DND-41 (cell line): ENCODE measurements around the gene ZNF827.

Experiments used
- ATAC-seq: fragments of 200-7000 bp; cut with Tn5 transposase; 3 replicates; pipeline ENCODE4 v1.9.1; 2021; ENCODE audit warnings: low read depth; ENCODE audit not compliant: insufficient read depth
- DNase-seq: peaks from one replicate; pipeline ENCODE4 v3.0.0-alpha.2; 2020
- H2AFZ ChIP-seq: 2 replicates; pipeline ENCODE4 v1.6.0; 2012; ENCODE audit warnings: low read depth, low read length
- H3K27ac ChIP-seq: 2 replicates; pipeline ENCODE4 v1.5.1; 2012; ENCODE audit warnings: low read length, inconsistent platforms
- H3K27me3 ChIP-seq: fragments of 200-600 bp; sonication (generic); 2 replicates; pipeline ENCODE4 v1.6.0; 2012; ENCODE audit warnings: low read length, mild to moderate bottlenecking, inconsistent platforms; ENCODE audit not compliant: insufficient read depth, poor library complexity
- H3K36me3 ChIP-seq: 2 replicates; pipeline ENCODE4 v1.5.1; 2012; ENCODE audit warnings: low read length, inconsistent platforms; ENCODE audit not compliant: insufficient read depth
- H3K4me1 ChIP-seq: 2 replicates; pipeline ENCODE4 v1.5.1; 2012; ENCODE audit warnings: mild to moderate bottlenecking, low read length; ENCODE audit not compliant: insufficient read depth
- H3K4me2 ChIP-seq: 2 replicates; pipeline ENCODE4 v1.6.0; 2012; ENCODE audit warnings: mild to moderate bottlenecking, moderate library complexity, low read length, inconsistent platforms; ENCODE audit not compliant: insufficient read depth
- H3K4me3 ChIP-seq, 2 experiments: fragments of 200-600 bp in 1 of 2; shearing (Covaris generic) in 1 of 2; 2 replicates each; pipeline ENCODE4 v1.5.1; 2012 to 2016; ENCODE audit warnings: inconsistent platforms in 2 of 2, low read length in 2 of 2, mild to moderate bottlenecking in 2 of 2, low read depth in 1 of 2, moderate library complexity in 1 of 2
- H3K79me2 ChIP-seq: 2 replicates; pipeline ENCODE4 v1.6.0; 2012; ENCODE audit warnings: low read length, inconsistent platforms; ENCODE audit not compliant: insufficient read depth
- H3K9ac ChIP-seq: 2 replicates; pipeline ENCODE4 v1.6.0; 2012; ENCODE audit warnings: low read depth, mild to moderate bottlenecking, inconsistent platforms, low read length, moderate library complexity
- H3K9me3 ChIP-seq: 2 replicates; pipeline ENCODE4 v1.5.1; 2012; ENCODE audit warnings: low read length, moderate library complexity, mild to moderate bottlenecking, inconsistent platforms; ENCODE audit not compliant: insufficient read depth, severe bottlenecking
- H4K20me1 ChIP-seq: 2 replicates; pipeline ENCODE4 v1.6.0; 2012; ENCODE audit warnings: low read length; ENCODE audit not compliant: insufficient read depth
- EZH2 ChIP-seq: IDR thresholded peaks from 3 replicates; pipeline ENCODE4 v1.6.1; 2012; ENCODE audit warnings: borderline replicate concordance, low read depth, mild to moderate bottlenecking, moderate library complexity, low read length, inconsistent platforms; ENCODE audit not compliant: severe bottlenecking
- TF ChIP-seq, protein P1 (sequence below): IDR thresholded peaks from 2 replicates; pipeline ENCODE4 v1.5.1; 2012; ENCODE audit warnings: borderline replicate concordance, low read length, moderate library complexity, mild to moderate bottlenecking; ENCODE audit not compliant: poor library complexity, severe bottlenecking; ENCODE audit errors: extremely low read depth

The ZNF827 gene

DNA sequence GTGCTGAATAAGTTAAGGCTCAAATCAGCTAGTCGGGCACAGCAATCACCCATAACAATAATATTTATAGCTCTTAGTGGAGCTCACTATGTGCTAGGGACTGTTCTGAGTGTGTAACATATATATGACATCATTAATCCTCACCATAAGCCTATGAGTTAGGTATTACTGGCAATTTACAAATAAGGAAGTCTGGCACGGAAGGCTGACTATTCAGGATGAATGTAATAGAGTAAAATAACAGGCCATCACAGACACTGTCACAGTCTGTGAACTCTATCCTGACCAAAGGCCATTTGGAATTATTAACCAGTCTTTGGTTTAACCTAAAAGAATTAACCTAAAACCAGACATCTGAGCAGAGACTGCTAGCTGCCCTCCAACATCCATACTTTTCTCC is 139.4 kb downstream of the ZNF827 start:
- no peaks in the 10 kb centered on the region for H4K20me1 ChIP-seq
- no peak overlapping the region for H3K4me2 ChIP-seq
- no peaks in the 10 kb centered on the region for H3K9me3 ChIP-seq
- H3K27me3 ChIP-seq: no peaks in the 10 kb centered on the region
- no peaks in the 10 kb centered on the region for H3K36me3 ChIP-seq
- DNase-seq (no peak), ATAC-seq (no peak)
- TF ChIP-seq, protein P1, sequence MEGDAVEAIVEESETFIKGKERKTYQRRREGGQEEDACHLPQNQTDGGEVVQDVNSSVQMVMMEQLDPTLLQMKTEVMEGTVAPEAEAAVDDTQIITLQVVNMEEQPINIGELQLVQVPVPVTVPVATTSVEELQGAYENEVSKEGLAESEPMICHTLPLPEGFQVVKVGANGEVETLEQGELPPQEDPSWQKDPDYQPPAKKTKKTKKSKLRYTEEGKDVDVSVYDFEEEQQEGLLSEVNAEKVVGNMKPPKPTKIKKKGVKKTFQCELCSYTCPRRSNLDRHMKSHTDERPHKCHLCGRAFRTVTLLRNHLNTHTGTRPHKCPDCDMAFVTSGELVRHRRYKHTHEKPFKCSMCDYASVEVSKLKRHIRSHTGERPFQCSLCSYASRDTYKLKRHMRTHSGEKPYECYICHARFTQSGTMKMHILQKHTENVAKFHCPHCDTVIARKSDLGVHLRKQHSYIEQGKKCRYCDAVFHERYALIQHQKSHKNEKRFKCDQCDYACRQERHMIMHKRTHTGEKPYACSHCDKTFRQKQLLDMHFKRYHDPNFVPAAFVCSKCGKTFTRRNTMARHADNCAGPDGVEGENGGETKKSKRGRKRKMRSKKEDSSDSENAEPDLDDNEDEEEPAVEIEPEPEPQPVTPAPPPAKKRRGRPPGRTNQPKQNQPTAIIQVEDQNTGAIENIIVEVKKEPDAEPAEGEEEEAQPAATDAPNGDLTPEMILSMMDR: no peak
- no peak for TF ChIP-seq EZH2
- H3K4me1 ChIP-seq: no peaks in the 10 kb centered on the region
- no peak overlapping the region for H3K4me3 ChIP-seq
- no peaks in the 10 kb centered on the region for H3K79me2 ChIP-seq
- no peak overlapping the region for H3K27ac ChIP-seq
- no peak overlapping the region for H3K9ac ChIP-seq
- no peak overlapping the region for H2AFZ ChIP-seq

DNA sequence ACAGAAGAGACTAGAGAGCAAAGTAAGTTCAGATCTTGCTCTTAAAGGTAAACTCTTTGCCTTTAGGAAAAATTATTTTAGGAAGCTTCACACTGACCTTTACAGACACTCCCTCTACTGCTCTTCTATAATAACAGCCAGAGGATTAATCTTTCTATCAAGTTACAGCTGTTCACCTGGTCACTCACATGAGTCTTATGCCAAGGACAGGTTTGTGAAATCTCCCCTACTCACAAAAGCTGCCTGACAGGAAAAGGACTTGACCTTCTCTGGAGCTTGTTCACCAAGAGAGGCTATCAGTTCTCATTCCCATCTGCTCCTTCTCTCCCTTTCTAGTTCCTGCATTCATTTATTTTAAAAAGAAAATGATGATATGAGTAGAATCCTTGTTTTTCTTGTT is 141.3 kb downstream of the ZNF827 start:
- no peak overlapping the region for H3K4me3 ChIP-seq
- no peak for DNase-seq
- TF ChIP-seq, protein P1: no peak
- no peak for TF ChIP-seq EZH2
- H3K4me2 ChIP-seq: no peak overlapping the region
- no peaks in the 10 kb centered on the region for H4K20me1 ChIP-seq
- no peak overlapping the region for H3K27ac ChIP-seq
- H3K9me3 ChIP-seq: no peaks in the 10 kb centered on the region
- H3K9ac ChIP-seq: no peak overlapping the region
- no peak for ATAC-seq
- H3K4me1 ChIP-seq: no peaks in the 10 kb centered on the region
- H3K36me3 ChIP-seq: no peaks in the 10 kb centered on the region
- H3K27me3 ChIP-seq: no peaks in the 10 kb centered on the region
- no peaks in the 10 kb centered on the region for H3K79me2 ChIP-seq
- no peak overlapping the region for H2AFZ ChIP-seq

DNA sequence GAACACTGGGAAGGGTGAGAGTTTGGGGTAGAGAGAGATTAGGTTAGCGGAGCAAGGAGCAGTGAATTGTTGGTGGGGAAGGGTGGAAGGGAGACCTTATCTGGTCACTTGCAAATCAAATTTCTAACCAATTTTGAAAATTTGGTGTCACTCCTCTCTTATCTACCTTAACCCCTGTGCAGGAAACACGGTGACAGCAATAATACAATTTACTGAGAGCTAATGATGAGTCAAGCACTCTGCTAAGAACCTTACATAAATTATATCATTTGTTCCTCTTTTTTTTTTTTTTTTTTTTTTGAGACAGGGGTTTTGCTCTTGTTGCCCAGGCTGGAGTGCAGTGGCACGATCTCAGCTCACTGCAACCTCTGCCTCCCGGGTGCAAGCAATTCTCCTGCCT is 142.3 kb downstream of the ZNF827 start:
- Histone ChIP-seq H3K27ac (no peak overlapping the region), H3K27me3 (no peaks in the 10 kb centered on the region), H2AFZ (no peak overlapping the region), H3K4me3 (no peak overlapping the region), H4K20me1 (no peaks in the 10 kb centered on the region), H3K79me2 (no peaks in the 10 kb centered on the region), H3K9ac (no peak overlapping the region), H3K9me3 (no peaks in the 10 kb centered on the region), H3K4me2 (no peak overlapping the region), H3K36me3 (no peaks in the 10 kb centered on the region), H3K4me1 (no peaks in the 10 kb centered on the region)
- ATAC-seq (no peak), DNase-seq (no peak)
- TF ChIP-seq, protein P1: no peak
- TF ChIP-seq EZH2: no peak

DNA sequence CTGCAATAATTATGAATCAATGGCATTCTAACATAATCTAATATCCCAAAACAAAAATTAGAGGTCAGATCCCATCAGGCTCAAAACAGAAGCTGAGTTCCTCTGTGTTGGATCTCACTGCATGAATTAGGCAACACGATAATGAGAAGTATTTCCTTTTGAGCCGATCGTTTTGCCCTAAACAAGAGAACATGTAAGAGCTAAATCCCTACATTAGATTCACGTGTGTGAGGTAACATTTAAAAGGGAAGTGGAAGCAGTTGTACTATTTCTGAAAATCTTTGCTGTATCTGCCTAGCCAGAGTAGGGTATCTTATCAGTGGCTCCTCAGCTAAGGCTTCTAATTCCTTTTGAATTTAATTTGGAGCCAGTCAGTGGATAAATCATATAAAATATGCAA is 143.1 kb downstream of the ZNF827 start:
- DNase-seq (no peak), ATAC-seq (no peak)
- Histone ChIP-seq H3K4me1 (no peaks in the 10 kb centered on the region), H3K27me3 (no peaks in the 10 kb centered on the region), H3K9me3 (no peaks in the 10 kb centered on the region), H2AFZ (no peak overlapping the region), H3K36me3 (no peaks in the 10 kb centered on the region), H3K4me2 (no peak overlapping the region), H3K9ac (no peak overlapping the region), H3K4me3 (no peak overlapping the region), H4K20me1 (no peaks in the 10 kb centered on the region), H3K27ac (no peak overlapping the region), H3K79me2 (no peaks in the 10 kb centered on the region)
- no peak for TF ChIP-seq EZH2
- TF ChIP-seq, protein P1: no peak
